GM18517 (cell line): ENCODE results near the gene RANBP3.
"Not testable (repeated sequence)": the region's sequence is repeated elsewhere in the genome, so short reads cannot be mapped to it uniquely, and the experiment has no call there.

Experiments used
- ATAC-seq: cut with Tn5 transposase; IDR thresholded peaks from one replicate; pipeline ENCODE4 v1.9.1; 2021; ENCODE audit warnings: mild to moderate bottlenecking, moderate library complexity; ENCODE audit not compliant: unreplicated experiment

RANBP3 gene

DNA sequence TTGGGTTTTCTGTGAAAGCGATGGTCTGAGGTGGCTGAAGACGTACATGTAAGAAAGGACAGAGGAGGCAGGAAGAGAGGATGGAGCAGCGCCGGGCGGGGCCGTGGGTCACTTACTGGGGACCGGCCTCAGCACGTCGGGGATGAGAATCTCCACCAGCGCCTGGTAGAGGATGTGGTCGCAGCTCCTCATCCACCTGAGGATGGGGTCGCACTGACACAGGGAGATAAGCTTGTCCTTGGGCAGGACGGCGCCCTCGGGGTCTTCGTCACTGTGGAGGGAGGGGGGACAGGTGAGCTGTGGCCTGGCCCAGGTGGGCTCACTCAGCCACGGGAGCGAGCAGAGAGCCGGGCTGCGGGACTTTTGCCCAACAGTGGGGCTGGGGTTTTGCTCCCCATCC lies 29.0 kb upstream of the RANBP3 start:
- ATAC-seq, result no peak

DNA sequence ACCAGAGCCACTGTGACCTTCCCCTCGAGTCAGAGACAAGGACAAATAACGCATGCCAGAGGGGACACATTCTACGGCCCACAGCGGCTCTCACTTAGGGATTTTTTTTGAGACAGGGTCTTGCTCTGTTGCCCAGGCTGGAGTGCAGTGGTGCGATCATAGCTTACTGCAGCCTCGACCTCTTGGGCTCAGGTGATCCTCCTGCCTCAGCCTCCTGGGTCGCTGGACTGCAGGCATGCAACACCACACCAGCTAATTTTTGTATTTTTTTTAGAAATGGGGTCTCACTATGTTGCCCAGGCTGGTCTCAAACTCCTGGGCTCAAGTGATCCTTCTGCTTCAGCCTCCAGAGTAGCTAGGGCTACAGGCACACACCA lies 28.1 kb upstream of the RANBP3 start:
- not testable (repeated sequence) for ATAC-seq

DNA sequence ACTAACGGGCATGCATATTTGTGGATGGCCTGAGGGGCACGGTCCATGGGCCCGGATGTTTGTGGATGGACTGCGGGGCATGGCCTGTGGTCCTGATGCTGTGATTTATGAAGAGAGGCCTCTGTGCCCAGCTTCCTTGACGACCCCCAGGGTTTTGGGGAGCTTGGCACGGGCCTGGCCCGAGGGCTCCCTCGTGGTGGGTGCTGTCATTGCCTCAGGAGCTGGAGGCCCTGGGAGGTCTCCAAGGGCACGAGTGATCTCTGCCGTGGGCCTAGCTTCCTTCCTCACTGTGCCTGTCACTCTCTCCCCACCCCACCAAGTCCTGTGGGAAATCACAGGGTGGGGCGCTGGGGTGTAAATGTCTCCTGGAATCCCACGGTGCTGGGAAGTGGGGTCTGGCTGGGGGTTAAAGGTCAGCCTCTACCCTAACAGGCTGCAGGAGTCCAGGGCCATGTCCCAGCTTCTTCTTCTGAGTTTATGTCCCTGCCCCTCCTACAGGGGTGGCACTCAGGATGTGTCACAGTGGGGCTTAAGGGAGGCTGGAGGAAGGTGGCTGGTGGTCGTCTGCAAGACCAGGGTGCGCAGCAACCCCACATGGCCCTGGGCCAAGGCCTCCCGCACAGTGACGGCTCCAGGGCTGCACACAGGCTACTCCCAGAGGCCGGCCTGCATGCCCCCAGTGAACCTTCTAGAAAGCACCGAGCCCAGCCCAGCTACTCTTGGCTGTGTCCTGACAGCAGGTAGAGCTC lies 27.6 kb upstream of the RANBP3 start:
- no peak for ATAC-seq

- ATAC-seq, result no peak
Measured at GRCh38 chr19:6003976-6004375, 26.0 kb upstream of the RANBP3 start.

DNA sequence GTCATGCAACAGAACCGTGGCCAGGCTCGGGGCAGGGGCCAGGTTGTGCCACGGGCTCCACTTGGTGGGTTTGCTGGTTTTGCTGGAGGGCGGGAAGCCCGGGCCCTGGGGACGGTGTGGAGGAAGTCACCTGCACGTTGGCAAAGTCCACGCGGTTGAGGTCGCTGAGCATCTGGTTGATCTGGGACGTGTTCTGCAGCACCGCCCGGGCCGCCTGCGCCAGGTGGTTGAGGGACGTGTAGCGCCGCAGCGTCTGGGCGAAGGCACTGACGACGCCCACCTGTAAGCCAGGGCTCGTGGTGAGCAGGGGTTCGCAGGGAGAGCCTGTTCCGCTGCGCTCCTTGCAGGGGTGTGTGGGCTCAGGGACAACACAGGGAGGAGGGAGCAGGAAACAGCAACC lies 24.7 kb upstream of the RANBP3 start:
- ATAC-seq, result no peak

GRCh38 chr19:6000228-6000847 lies 22.4 kb upstream of the RANBP3 start:
- ATAC-seq, result no peak

DNA sequence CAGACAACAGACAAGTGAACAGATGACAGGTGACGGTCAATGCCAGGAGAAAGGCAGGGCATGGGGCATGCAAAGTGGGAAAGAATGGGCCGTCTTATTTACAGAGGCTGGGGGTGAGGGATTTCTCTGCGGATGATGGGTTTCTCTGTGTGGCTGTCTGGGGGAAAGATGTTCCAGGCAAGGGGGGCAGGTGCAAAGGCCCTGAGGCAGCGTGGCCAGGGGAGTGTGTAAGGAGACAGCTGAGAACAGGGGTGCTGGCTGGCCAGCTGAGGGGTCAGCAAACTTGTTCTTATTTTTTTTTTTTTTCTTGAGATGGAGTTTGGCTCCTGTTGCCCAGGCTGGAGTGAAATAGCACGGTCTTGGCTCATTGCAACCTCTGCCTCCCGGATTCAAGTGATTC lies 21.8 kb upstream of the RANBP3 start:
- ATAC-seq, result no peak

DNA sequence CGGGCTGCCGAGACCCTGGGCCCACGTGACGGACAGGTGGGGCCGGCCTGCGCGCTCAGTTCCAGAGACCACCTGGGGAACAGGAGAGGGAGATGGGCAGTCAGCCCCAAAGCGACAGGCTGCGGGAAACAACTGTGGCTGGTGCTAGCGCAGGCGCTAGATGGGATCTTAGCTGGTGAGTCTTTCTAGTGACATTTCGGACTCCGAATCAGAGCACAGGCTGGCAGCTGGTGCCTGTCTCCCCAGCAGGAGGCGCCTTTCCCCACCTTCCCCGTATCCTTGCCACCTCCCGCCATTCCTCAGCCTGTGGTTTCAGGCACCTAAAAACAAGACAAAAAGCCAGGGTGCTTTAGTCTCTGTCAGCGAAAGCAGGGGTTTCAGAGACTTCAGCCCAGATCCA lies 19.4 kb upstream of the RANBP3 start:
- no peak for ATAC-seq

- no peak for ATAC-seq
Measured at GRCh38 chr19:5996623-5997320, 18.8 kb upstream of the RANBP3 start.

GRCh38 chr19:5996102-5996501 lies 18.2 kb upstream of the RANBP3 start:
- ATAC-seq, result no peak

GRCh38 chr19:5995606-5996005 lies 17.7 kb upstream of the RANBP3 start:
- no peak for ATAC-seq

GRCh38 chr19:5994405-5995165 lies 16.6 kb upstream of the RANBP3 start:
- no peak for ATAC-seq

- no peak for ATAC-seq
Measured at GRCh38 chr19:5993648-5994358, 15.9 kb upstream of the RANBP3 start.

DNA sequence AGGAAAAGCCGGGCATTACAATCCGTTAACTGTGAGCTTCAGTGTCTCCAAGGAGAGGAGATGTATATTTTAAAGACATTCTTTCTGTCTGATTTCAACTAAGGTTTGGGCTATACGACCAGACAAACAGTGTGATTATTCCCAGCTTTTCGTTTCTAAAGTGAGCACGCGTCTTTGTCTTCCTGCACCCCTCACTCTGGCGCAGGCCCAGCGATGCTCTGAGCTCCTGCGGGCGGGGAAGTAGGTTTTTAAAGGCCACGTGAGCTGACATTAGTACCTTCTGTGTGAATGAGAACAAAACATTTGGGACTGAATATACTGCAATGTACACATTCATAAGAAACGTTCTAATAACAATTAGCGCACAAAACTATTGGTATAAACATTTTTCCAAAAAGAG lies 15.3 kb upstream of the RANBP3 start:
- no peak for ATAC-seq

DNA sequence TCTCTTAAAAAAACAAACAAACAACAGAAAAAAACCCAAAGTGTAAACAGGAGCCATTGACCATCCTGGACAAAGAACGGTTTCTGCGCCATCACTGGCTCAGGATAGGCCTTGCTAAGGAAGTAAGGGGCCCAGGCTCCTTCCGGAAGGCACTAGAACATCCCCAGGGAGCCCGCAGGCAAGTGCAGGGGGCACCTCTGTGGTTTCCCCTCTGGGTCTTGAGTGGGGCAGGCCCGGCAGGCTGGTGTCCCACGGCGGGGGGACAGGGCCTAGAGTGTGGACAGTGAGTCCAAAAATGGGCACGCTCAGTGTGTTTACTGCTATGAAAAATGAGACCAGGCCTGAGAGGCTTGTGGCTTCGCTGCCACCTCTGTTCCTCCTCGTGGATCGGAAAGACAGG lies 14.8 kb upstream of the RANBP3 start:
- ATAC-seq, result no peak

GRCh38 chr19:5991244-5991838 lies 13.4 kb upstream of the RANBP3 start:
- no peak for ATAC-seq

GRCh38 chr19:5990289-5990797 lies 12.4 kb upstream of the RANBP3 start:
- ATAC-seq, result no peak

- ATAC-seq, result no peak
Measured at GRCh38 chr19:5989388-5990074, 11.6 kb upstream of the RANBP3 start.

DNA sequence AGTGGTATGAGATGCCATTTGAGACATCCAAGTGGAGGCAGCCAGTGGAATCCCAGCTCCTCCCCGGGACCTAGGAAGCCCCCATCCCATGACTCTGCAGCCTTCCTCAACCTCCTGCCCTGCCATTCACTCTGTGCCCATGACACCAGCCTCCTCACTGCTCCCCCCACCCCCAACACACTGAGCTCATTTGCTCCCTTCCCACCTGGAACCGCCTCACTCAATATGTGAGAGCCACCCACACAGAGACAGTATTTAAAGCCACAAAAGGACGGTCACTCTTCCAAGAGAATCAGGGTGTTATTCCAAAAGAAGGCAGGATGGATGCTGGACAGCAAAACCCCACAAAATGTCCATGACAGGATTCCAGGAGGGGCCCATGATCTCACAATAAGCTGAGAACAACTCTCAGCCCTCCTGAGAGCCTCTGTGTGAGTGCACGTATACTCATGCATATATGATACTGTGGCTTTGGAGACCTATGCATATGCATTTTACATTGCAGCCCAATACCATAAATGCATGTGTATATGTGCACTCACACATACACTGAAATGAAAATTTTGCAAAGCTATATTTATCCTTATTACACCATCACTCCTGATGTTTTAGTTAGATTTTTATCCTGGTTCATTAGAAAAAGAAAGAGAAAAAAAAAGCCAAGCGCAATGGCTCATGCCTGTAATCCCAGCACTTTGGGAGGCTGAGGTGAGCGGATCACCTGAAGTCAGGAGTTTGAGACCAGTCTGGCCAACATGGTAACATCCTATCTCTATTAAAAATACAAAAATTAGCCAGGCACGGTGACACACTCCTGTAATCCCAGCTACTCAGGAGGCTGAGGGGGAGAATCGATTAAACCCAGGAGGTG lies 10.8 kb upstream of the RANBP3 start:
- ATAC-seq, result no peak
